ENCODE data around the gene HLX.

HLX gene

GRCh38 chr1:220925707-220926106 lies 46.5 kb downstream of the HLX start:
- CTCF ChIA-PET = interaction anchor here (0.8 kb wide), 1 partner anchor 278 kb away, joined by 3 read pairs; no protein-coding TSS in a partner anchor
- TF ChIP-seq CTCF (IDR thresholded peaks at IDR 0.05; ENCODE audit: insufficient read depth, low read length, missing control alignments) = no peak
- POLR2A ChIA-PET = no interaction called here
- H3K4me3 ChIP-seq (ENCODE audit: low read depth, low read length) = no peak overlapping the region
- no peak for DNase-seq (ENCODE audit: low read depth, low spot score)

- no peak for TF ChIP-seq CTCF (IDR thresholded peaks at IDR 0.05; ENCODE audit: insufficient read depth, low read length, missing control alignments)
- POLR2A ChIA-PET = no interaction called here
- DNase-seq (ENCODE audit: low read depth, low spot score) = no peak
- CTCF ChIA-PET = interaction anchor here (0.8 kb wide), 1 partner anchor 278 kb away, joined by 3 read pairs; no protein-coding TSS in a partner anchor
- no peak overlapping the region for H3K4me3 ChIP-seq (ENCODE audit: low read depth, low read length)
Observed at GRCh38 chr1:220926146-220926545, 46.9 kb downstream of the HLX start.

DNA sequence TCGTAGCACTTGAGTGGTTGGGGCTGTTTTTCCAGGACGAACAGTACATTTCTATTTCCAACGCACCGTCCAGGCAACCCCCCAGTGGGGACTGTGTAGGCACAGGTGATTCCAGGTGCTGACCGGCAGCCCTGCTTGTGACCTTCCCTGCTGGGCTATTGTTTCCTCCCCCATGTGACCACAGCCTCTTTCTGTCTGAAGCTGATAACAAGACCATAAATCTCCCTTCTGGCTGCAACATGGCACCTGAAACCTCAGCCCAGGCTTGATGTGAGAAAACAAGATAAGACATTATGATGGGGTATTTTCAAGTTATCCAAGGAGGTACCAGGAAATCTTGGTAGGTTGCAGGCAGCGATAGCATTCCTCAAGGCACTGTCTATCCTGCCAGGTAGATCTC lies 48.2 kb downstream of the HLX start:
- TF ChIP-seq CTCF (IDR thresholded peaks at IDR 0.05; ENCODE audit: insufficient read depth, low read length, missing control alignments) = no peak
- POLR2A ChIA-PET = no interaction called here
- CTCF ChIA-PET = no interaction called here
- no peak for DNase-seq (ENCODE audit: low read depth, low spot score)
- no peak overlapping the region for H3K4me3 ChIP-seq (ENCODE audit: low read depth, low read length)

DNA sequence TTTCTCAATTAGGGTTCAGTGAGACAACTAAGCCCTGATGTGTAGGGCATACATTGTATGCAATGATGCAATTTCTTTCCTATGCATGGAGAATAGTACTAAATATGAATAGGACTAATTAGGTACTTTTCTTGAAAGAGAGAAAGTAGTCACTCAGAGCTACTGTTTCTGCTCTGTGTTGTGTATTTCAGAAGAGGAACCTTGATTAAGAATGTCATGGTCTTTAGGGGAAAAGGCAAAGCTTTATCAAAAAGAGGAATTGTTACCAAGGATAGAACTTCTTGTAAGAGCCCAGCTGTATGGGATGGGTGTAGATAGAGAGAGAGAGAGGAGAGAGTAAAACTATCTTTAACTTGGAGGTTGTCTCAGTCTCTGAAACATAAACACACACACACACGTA lies 49.1 kb downstream of the HLX start:
- DNase-seq (ENCODE audit: low read depth, low spot score) = no peak
- TF ChIP-seq CTCF (IDR thresholded peaks at IDR 0.05; ENCODE audit: insufficient read depth, low read length, missing control alignments) = no peak
- ChIA-PET POLR2A (no interaction called here), CTCF (interaction anchor here (0.9 kb wide), 1 partner anchor 12 kb away, joined by 3 read pairs; no protein-coding TSS in a partner anchor)
- no peak overlapping the region for H3K4me3 ChIP-seq (ENCODE audit: low read depth, low read length)

DNA sequence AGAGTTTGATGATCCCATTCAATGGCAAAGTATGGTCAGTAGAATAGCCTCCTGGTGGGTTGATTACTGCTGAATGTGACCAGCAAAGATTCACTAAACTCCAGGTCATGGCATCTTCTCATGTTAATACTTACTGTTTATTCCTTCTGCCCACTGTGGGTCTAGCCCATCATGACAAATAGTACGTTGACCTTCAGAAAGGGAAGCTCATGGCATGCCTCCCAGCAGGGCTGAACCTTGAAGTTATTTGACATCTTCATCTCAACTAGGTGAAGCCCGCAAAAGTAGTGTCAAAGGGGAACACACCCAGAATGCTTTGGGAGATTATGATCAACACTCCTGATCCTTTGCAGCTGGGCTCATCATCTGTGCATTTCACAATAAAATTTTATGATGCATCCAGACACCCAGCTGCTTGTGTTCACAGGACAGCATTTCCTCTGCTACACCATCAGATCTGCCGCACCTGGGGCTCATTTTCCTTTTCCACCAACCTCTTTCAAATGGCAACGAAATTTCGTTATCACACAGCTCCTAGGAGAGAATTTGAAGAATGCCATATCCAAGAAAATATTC lies 49.6 kb downstream of the HLX start:
- no peak for DNase-seq (ENCODE audit: low read depth, low spot score)
- POLR2A ChIA-PET = no interaction called here
- CTCF ChIA-PET = interaction anchor here (0.9 to 1.1 kb wide), 3 partner anchors 10 to 20 kb away, joined by 3 to 5 read pairs (median 3); no protein-coding TSS in a partner anchor
- H3K4me3 ChIP-seq (ENCODE audit: low read depth, low read length) = no peak overlapping the region
- no peak for TF ChIP-seq CTCF (IDR thresholded peaks at IDR 0.05; ENCODE audit: insufficient read depth, low read length, missing control alignments)

GRCh38 chr1:220929304-220929703 lies 50.1 kb downstream of the HLX start:
- TF ChIP-seq CTCF (IDR thresholded peaks at IDR 0.05; ENCODE audit: insufficient read depth, low read length, missing control alignments) = no peak
- no peak for DNase-seq (ENCODE audit: low read depth, low spot score)
- no peak overlapping the region for H3K4me3 ChIP-seq (ENCODE audit: low read depth, low read length)
- ChIA-PET POLR2A (no interaction called here), CTCF (interaction anchor here (0.9 to 1.1 kb wide), 3 partner anchors 10 to 20 kb away, joined by 3 to 5 read pairs (median 3); no protein-coding TSS in a partner anchor)

All from AG04449 (cell line).